HFFc6 (cell line): ENCODE measurements around the gene ERI3. TPM values are rescaled to one million over a fixed set of nuclear protein-coding genes. Genes with fewer than 3 reads are reported as not detected.

Source experiments
- DNase-seq: peaks from one replicate; pipeline ENCODE4 v3.0.0-alpha.2; 2018
- H3K27ac Mint-ChIP-seq: 2 replicates; pipeline ENCODE4 v1.8.0; 2020; ENCODE audit warnings: mild to moderate bottlenecking, mixed read lengths
- H3K27me3 Mint-ChIP-seq: 2 replicates; pipeline ENCODE4 v1.8.0; 2021; ENCODE audit warnings: mild to moderate bottlenecking, moderate library complexity, mixed read lengths; ENCODE audit not compliant: insufficient read depth
- H3K36me3 Mint-ChIP-seq: 2 replicates; pipeline ENCODE4 v1.8.0; 2021; ENCODE audit warnings: low read depth, mixed read lengths
- H3K4me1 Mint-ChIP-seq: 2 replicates; pipeline ENCODE4 v1.8.0; 2020; ENCODE audit warnings: low read depth, mixed read lengths
- H3K4me3 Mint-ChIP-seq: 2 replicates; pipeline ENCODE4 v1.8.0; 2020; ENCODE audit warnings: mild to moderate bottlenecking, moderate library complexity, mixed read lengths
- H3K9me3 Mint-ChIP-seq: 2 replicates; pipeline ENCODE4 v1.8.0; 2020; ENCODE audit warnings: mild to moderate bottlenecking, mixed read lengths
- CTCF ChIP-seq: fragments of 200-600 bp; sonication (generic); IDR thresholded peaks from 2 replicates; pipeline ENCODE4 v1.5.0; 2021; ENCODE audit warnings: antibody characterized with exemption, mild to moderate bottlenecking
- total RNA-seq, 6 experiments: library from RNA; stranded (reverse); fragmentation: NEBNext Ultra II Directional; extraction: Animal tissue kit (Norgen Biotek cat#: 25700); gene quantifications; 2 replicates in 1 of 6; 3 replicates in 5 of 6; pipeline ENCODE4 v1.2.3, GENCODE V29; 2021

The ERI3 gene
- total RNA-seq, 6 experiments from 2014 or later: 54.7 to 63.5 (median 58.3) TPM

- no peak overlapping the region for H3K4me3 Mint-ChIP-seq
- peaks cover 16% of the 10 kb centered on the region for H3K36me3 Mint-ChIP-seq
- no peak overlapping the region for H3K27ac Mint-ChIP-seq
- no peaks in the 10 kb centered on the region for H3K9me3 Mint-ChIP-seq
- peaks cover 14% of the 10 kb centered on the region for H3K4me1 Mint-ChIP-seq
- TF ChIP-seq CTCF: no peak
- H3K27me3 Mint-ChIP-seq: no peaks in the 10 kb centered on the region
- no peak for DNase-seq
Measured at GRCh38 chr1:44282704-44283426, 72.2 kb downstream of the ERI3 start.

GRCh38 chr1:44281962-44282703 is 72.9 kb downstream of the ERI3 start:
- no peak for DNase-seq
- Mint-ChIP-seq H3K27ac (no peak overlapping the region), H3K4me3 (no peak overlapping the region), H3K27me3 (no peaks in the 10 kb centered on the region), H3K4me1 (peaks cover 14% of the 10 kb centered on the region), H3K36me3 (peaks cover 11% of the 10 kb centered on the region), H3K9me3 (no peaks in the 10 kb centered on the region)
- no peak for TF ChIP-seq CTCF

- Mint-ChIP-seq H3K36me3 (no peaks in the 10 kb centered on the region), H3K27me3 (no peaks in the 10 kb centered on the region), H3K9me3 (no peaks in the 10 kb centered on the region), H3K4me3 (no peak overlapping the region), H3K4me1 (peaks cover 23% of the 10 kb centered on the region), H3K27ac (no peak overlapping the region)
- TF ChIP-seq CTCF: no peak
- peak; percentile 10 for DNase-seq
Measured at GRCh38 chr1:44276901-44277300, 78.2 kb downstream of the ERI3 start.

GRCh38 chr1:44275991-44276405 is 79.1 kb downstream of the ERI3 start:
- H3K4me1 Mint-ChIP-seq: peaks cover 23% of the 10 kb centered on the region
- no peak overlapping the region for H3K27ac Mint-ChIP-seq
- TF ChIP-seq CTCF: no peak
- H3K36me3 Mint-ChIP-seq: peaks cover 4% of the 10 kb centered on the region; the same call in 1 of the 2 replicates
- no peak overlapping the region for H3K4me3 Mint-ChIP-seq
- DNase-seq: peak; percentile 5
- H3K27me3 Mint-ChIP-seq: no peaks in the 10 kb centered on the region
- no peaks in the 10 kb centered on the region for H3K9me3 Mint-ChIP-seq

GRCh38 chr1:44275296-44275962 is 79.6 kb downstream of the ERI3 start:
- no peaks in the 10 kb centered on the region for H3K9me3 Mint-ChIP-seq
- H3K4me3 Mint-ChIP-seq: no peak overlapping the region
- no peak for TF ChIP-seq CTCF
- peaks cover 4% of the 10 kb centered on the region; the same call in 1 of the 2 replicates for H3K36me3 Mint-ChIP-seq
- no peak for DNase-seq
- H3K27ac Mint-ChIP-seq: no peak overlapping the region
- no peaks in the 10 kb centered on the region for H3K27me3 Mint-ChIP-seq
- peaks cover 17% of the 10 kb centered on the region for H3K4me1 Mint-ChIP-seq
